SU-DHL-6 (cell line): ENCODE measurements around the gene TPPP2.

Experiments used
- CTCF ChIP-seq: fragments of 200-600 bp; sonication (generic); IDR thresholded peaks from one replicate; pipeline ENCODE4 v1.5.1; 2017; ENCODE audit warnings: antibody characterized with exemption, mild to moderate bottlenecking, low read length, moderate library complexity; ENCODE audit not compliant: insufficient read depth, poor library complexity, severe bottlenecking
- EZH2phosphoT487 ChIP-seq: fragments of 200-600 bp; sonication (generic), shearing (Covaris generic); conservative IDR thresholded peaks from 2 replicates; pipeline ENCODE4 v1.6.1; 2018; ENCODE audit warnings: mild to moderate bottlenecking, antibody characterized with exemption, low read length, moderate library complexity, mixed read lengths

- no peak for TF ChIP-seq CTCF
- no peak for TF ChIP-seq EZH2phosphoT487
Measured at GRCh38 chr14:21054123-21054767, 24.2 kb downstream of the TPPP2 start.
